K562 (cell line): ENCODE measurements around the gene METRN. TPM values are rescaled to one million over a fixed set of nuclear protein-coding genes. Genes with fewer than 3 reads are reported as not detected.

Experiments used
- ATAC-seq: fragments of 200-7000 bp; cut with Tn5 transposase; 3 replicates; pipeline ENCODE4 v1.9.1; 2020; ENCODE audit warnings: moderate library complexity
- BruUV-seq: library from RNA; stranded (reverse); fragments of 400-500 nt; replicated peaks from 2 replicates; lab custom pipeline; 2021; lab: Mats Ljungman, UMichigan
- CTCF ChIA-PET: fragments of 300-600 bp; formaldehyde crosslinking; extraction: SDS; loops from one replicate; lab custom pipeline; 2021; ENCODE audit warnings: low intra/inter-chr PET ratio; lab: Yijun Ruan, JAX
- POLR2A ChIA-PET: fragments of 300-600, 350-650 bp; sonication (Branson Sonifier 250); formaldehyde crosslinking; extraction: SDS; loops from one replicate; lab custom pipeline; 2021; ENCODE audit warnings: antibody characterized with exemption, inconsistent platforms; lab: Yijun Ruan, JAX
- DNase-seq, 4 experiments: peaks; one replicate each; pipeline versions ENCODE4 v3.0.0 to v3.0.0-alpha.2; 2011 to 2018; ENCODE audit warnings: low spot score in 3 of 4, mixed read lengths in 3 of 4; ENCODE audit errors: extremely low read depth in 1 of 4
- FAIRE-seq: peaks from 2 replicates; lab custom pipeline; 2011; peaks lifted over from hg19 to GRCh38; lab: Jason Lieb, UNC
- H2AFZ ChIP-seq: 2 replicates; pipeline ENCODE4 v1.6.0; 2011; ENCODE audit warnings: low read depth, low read length, control low read depth, inconsistent platforms
- H3K27ac ChIP-seq: fragments of 200-600 bp; 3 replicates; pipeline ENCODE4 v1.8.0; 2011; ENCODE audit warnings: low read depth, mild to moderate bottlenecking, control low read depth, inconsistent platforms, low read length, moderate library complexity, mixed read lengths; ENCODE audit errors: extremely low read depth
- H3K27me3 ChIP-seq, 2 experiments: fragments of 300-600 bp in 1 of 2; 2 replicates in 1 of 2; 3 replicates in 1 of 2; pipeline versions ENCODE4 v1.6.0 to v1.8.0; 2011; ENCODE audit warnings: inconsistent platforms in 2 of 2, low read length in 2 of 2, mild to moderate bottlenecking in 1 of 2, mixed read lengths in 1 of 2, moderate library complexity in 1 of 2; ENCODE audit not compliant: control insufficient read depth in 2 of 2, insufficient read depth in 2 of 2
- H3K36me3 ChIP-seq: fragments of 300-600 bp; 3 replicates; pipeline ENCODE4 v1.8.0; 2011; ENCODE audit warnings: mild to moderate bottlenecking, low read length, inconsistent platforms; ENCODE audit not compliant: control insufficient read depth, insufficient read depth
- H3K4me1 ChIP-seq, 2 experiments: fragments of 200-600 bp in 1 of 2; replicated peaks in 1 of 2; 2 replicates in 1 of 2; 3 replicates in 1 of 2; pipeline versions ENCODE4 v1.5.1 to v1.8.0; 2011; ENCODE audit warnings: inconsistent platforms in 2 of 2, low read length in 2 of 2, mild to moderate bottlenecking in 1 of 2, mixed read lengths in 1 of 2, moderate library complexity in 1 of 2; ENCODE audit not compliant: control insufficient read depth in 2 of 2, insufficient read depth in 2 of 2
- H3K4me2 ChIP-seq: 2 replicates; pipeline ENCODE4 v1.6.1; 2011; ENCODE audit warnings: low read length, control low read depth, inconsistent platforms, mixed read lengths; ENCODE audit not compliant: insufficient read depth
- H3K4me3 ChIP-seq: fragments of 200-600 bp; sonication (generic), shearing (Covaris generic); 2 replicates; pipeline ENCODE4 v1.5.1; 2016; ENCODE audit warnings: control low read depth, inconsistent platforms
- H3K79me2 ChIP-seq: fragments of 200-600 bp; 3 replicates; pipeline ENCODE4 v1.8.0; 2011; ENCODE audit warnings: low read length, inconsistent platforms; ENCODE audit not compliant: control insufficient read depth, insufficient read depth
- H3K9ac ChIP-seq, 2 experiments: 2 replicates each; pipeline versions ENCODE4 v1.6.0 to v1.6.1; 2011; ENCODE audit warnings: low read depth in 2 of 2, low read length in 2 of 2, control low read depth in 1 of 2, inconsistent platforms in 1 of 2, mild to moderate bottlenecking in 1 of 2, mixed read lengths in 1 of 2; ENCODE audit not compliant: insufficient read depth in 1 of 2
- H3K9me1 ChIP-seq: one replicate; pipeline ENCODE4 v1.6.0; 2011; ENCODE audit warnings: inconsistent platforms, mild to moderate bottlenecking, low read length, moderate library complexity; ENCODE audit not compliant: control insufficient read depth, insufficient read depth
- H3K9me3 ChIP-seq: replicated peaks from 2 replicates; pipeline ENCODE4 v1.5.1; 2011; ENCODE audit warnings: low read depth, low read length, inconsistent platforms; ENCODE audit not compliant: control insufficient read depth, insufficient read depth
- H4K20me1 ChIP-seq: replicated peaks from 2 replicates; pipeline ENCODE4 v1.6.1; 2011; ENCODE audit warnings: low read length, inconsistent platforms, mixed read lengths; ENCODE audit not compliant: control insufficient read depth, insufficient read depth
- HNRNPK ChIP-seq: fragments of 200-400 bp; formaldehyde crosslinking; IDR thresholded peaks from one replicate; pipeline ENCODE4 v1.6.1; 2018; ENCODE audit warnings: mild to moderate bottlenecking, low read depth, low read length; ENCODE audit not compliant: poor library complexity, severe bottlenecking
- KAT7 ChIP-seq: sonication (generic); formaldehyde crosslinking; IDR thresholded peaks from 2 replicates; pipeline ENCODE4 v1.8.0; 2022; ENCODE audit warnings: missing genetic modification reagents, mild to moderate bottlenecking, borderline replicate concordance
- PTBP1 ChIP-seq: fragments of 200-400 bp; formaldehyde crosslinking; IDR thresholded peaks from 2 replicates; pipeline ENCODE4 v1.6.1; 2017; ENCODE audit warnings: low read depth, low read length
- SUPT5H ChIP-seq: fragments of 450-650 bp; IDR thresholded peaks from 2 replicates; pipeline ENCODE4 v1.6.1; 2016
- ZNF766 ChIP-seq: fragments of 200-800 bp; sonication (Bioruptor generic); conservative IDR thresholded peaks from 2 replicates; pipeline ENCODE4 v1.6.1; 2016; ENCODE audit warnings: missing genetic modification characterization, missing compliant biosample characterization
- WGBS: fragments of 100-300 bp; shearing (Covaris generic); methylation state at CpG from one replicate; pipeline ENCODE4 v1.1.6; 2016; ENCODE audit warnings: low coverage, mixed read lengths; ENCODE audit not compliant: insufficient coverage; ENCODE audit errors: missing lambda C conversion rate; 5-methylcytosine and 5-hydroxymethylcytosine counted together
- in situ Hi-C: fragments of 300-500 bp; cut with MboI; formaldehyde crosslinking; loops from 4 replicates; pipeline ENCODE4 v1.15.0; 2018; ENCODE audit warnings: inconsistent platforms, mixed read lengths
- intact Hi-C: fragments of 100-400 bp; cut with micrococcal nuclease; formaldehyde crosslinking; loops from 2 replicates; pipeline ENCODE4 v1.14.2; 2022
- polyA plus RNA-seq, 8 experiments: library from polyadenylated mRNA; depleted of rRNA in 4 of 8; stranded (reverse) in 5 of 8; unstranded in 3 of 8; fragments of >200 nt; fragmentation: Nextera tagmentation in 2 of 8; fragmentation: Illumina TruSeq in 1 of 8; extraction: Ambion mirVana in 2 of 8; extraction: Trizol in 1 of 8; gene quantifications; 2 replicates each; pipeline versions ENCODE4 v1.2.1 to v1.2.3, GENCODE V29; 2011 to 2014; ENCODE audit warnings: inconsistent platforms in 1 of 8, missing spikeins in 1 of 8
- total RNA-seq, 7 experiments: library from RNA; depleted of rRNA in 6 of 7; stranded (reverse); fragments of >200 nt in 6 of 7; fragmentation: Illumina TruSeq in 2 of 7; extraction: Trizol in 2 of 7; gene quantifications; 2 replicates each; pipeline versions ENCODE4 v1.2.1 to v1.2.3, GENCODE V29; 2011 to 2021; ENCODE audit warnings: low replicate concordance in 1 of 7

Gene METRN
- total and polyA plus RNA-seq, 9 of the 15 experiments (the other 6 are each of a cell fraction or from before 2014, with no cell fraction given): 0.20 to 89.8 (median 15.4) TPM

GRCh38 chr16:718389-718788 is 3.5 kb downstream of the METRN start:
- no peak for ATAC-seq
- H4K20me1 ChIP-seq: no peaks in the 10 kb centered on the region; the same call in 1 of the 2 replicates
- peak overlapping the region in 1 of 2 experiments; percentile 70; a peak in 2 of 4 replicates for H3K9ac ChIP-seq
- H2AFZ ChIP-seq: no peak overlapping the region
- WGBS: 88% methylated on average over 7 of the region's 9 CpGs
- H3K79me2 ChIP-seq: peaks cover 54% of the 10 kb centered on the region
- BruUV-seq: no TSS peak
- no peak for DNase-seq
- H3K4me2 ChIP-seq: no peak overlapping the region
- no peaks in the 10 kb centered on the region for H3K27me3 ChIP-seq
- H3K36me3 ChIP-seq: peaks cover 27% of the 10 kb centered on the region; the same call in 2 of the 3 replicates
- FAIRE-seq: no peak
- CTCF ChIA-PET: no interaction called here
- peaks cover 17 to 98% of the 10 kb centered on the region in 2 experiments; a peak in 4 of 5 replicates for H3K4me1 ChIP-seq
- no peak overlapping the region for H3K27ac ChIP-seq
- peaks cover 3% of the 10 kb centered on the region for H3K9me1 ChIP-seq
- TF ChIP-seq HNRNPK (no peak), ZNF766 (CRISPR knock-in tag) (no peak), SUPT5H (peak; percentile 13; the same call in 1 of the 2 replicates)
- TF ChIP-seq, all 486 proteins: peak for 1
- POLR2A ChIA-PET: interaction anchor here (1.0 kb wide), 1 partner anchor 21 kb away, joined by 3 read pairs; no protein-coding TSS in a partner anchor
- intact Hi-C loops: no loop called here
- in situ Hi-C loops: loop anchor here (10.0 kb wide), 1 partner anchor 336 kb away; no protein-coding TSS in a partner anchor
- H3K9me3 ChIP-seq: no peaks in the 10 kb centered on the region
- no peak overlapping the region for H3K4me3 ChIP-seq

GRCh38 chr16:718922-719321 is 4.0 kb downstream of the METRN start:
- TF ChIP-seq KAT7 (CRISPR knock-in tag) (no peak), PTBP1 (0 out of 2 replicates have a peak, but pooled peaks have one; percentile 23), SUPT5H (0 out of 2 replicates have a peak, but pooled peaks have one; percentile 16)
- TF ChIP-seq, all 486 proteins: peak for 2
- H3K27me3 ChIP-seq: no peaks in the 10 kb centered on the region
- intact Hi-C loops (no loop called here), in situ Hi-C loops (loop anchor here (10.0 kb wide), 1 partner anchor 336 kb away; no protein-coding TSS in a partner anchor)
- peaks cover 54% of the 10 kb centered on the region for H3K79me2 ChIP-seq
- BruUV-seq: no TSS peak
- ChIA-PET CTCF (no interaction called here), POLR2A (interaction anchor here (0.6 to 1.0 kb wide), 2 partner anchors 12 to 21 kb away, joined by 3 read pairs; no protein-coding TSS in a partner anchor)
- H3K9ac ChIP-seq: peak overlapping the region in 1 of 2 experiments; percentile 85; a peak in 2 of 4 replicates
- ATAC-seq (no peak), DNase-seq (no peak), FAIRE-seq (no peak)
- H4K20me1 ChIP-seq: no peaks in the 10 kb centered on the region; the same call in 1 of the 2 replicates
- peaks cover 17 to 98% of the 10 kb centered on the region in 2 experiments; a peak in 4 of 5 replicates for H3K4me1 ChIP-seq
- H3K27ac ChIP-seq: no peak overlapping the region
- peaks cover 3% of the 10 kb centered on the region for H3K9me1 ChIP-seq
- peaks cover 31% of the 10 kb centered on the region; the same call in 2 of the 3 replicates for H3K36me3 ChIP-seq
- no peak overlapping the region for H2AFZ ChIP-seq
- peak overlapping the region; percentile 40; the same call in 1 of the 2 replicates for H3K4me2 ChIP-seq
- H3K9me3 ChIP-seq: no peaks in the 10 kb centered on the region
- 84% methylated on average over 6 of the region's 6 CpGs for WGBS
- no peak overlapping the region for H3K4me3 ChIP-seq
